WTC11 (cell line): ENCODE results near the gene NCKAP5. TPM values are rescaled to one million over a fixed set of nuclear protein-coding genes. Genes with fewer than 3 reads are reported as not detected.

ENCODE experiments used
- ATAC-seq: fragments of 200-7000 bp; cut with Tn5 transposase; 2 replicates; pipeline ENCODE4 v1.10.0; 2021; ENCODE audit warnings: mild to moderate bottlenecking, moderate library complexity
- CTCF ChIA-PET: fragments of 300-600 bp; sonication (Branson Sonifier 250); formaldehyde crosslinking; loops from one replicate; lab custom pipeline; 2021; ENCODE audit warnings: antibody characterized with exemption; lab: Charles Lee
- POLR2A ChIA-PET: fragments of 350-600 bp; sonication (Branson Sonifier 250); formaldehyde crosslinking; loops from one replicate; lab custom pipeline; 2021; ENCODE audit warnings: antibody characterized with exemption; lab: Charles Lee
- DNase-seq: peaks from one replicate; pipeline ENCODE4 v3.0.0; 2021; ENCODE audit warnings: low spot score
- H3K27ac Mint-ChIP-seq: 2 replicates; pipeline ENCODE4 v1.8.0; 2021; ENCODE audit warnings: mixed read lengths
- H3K27me3 Mint-ChIP-seq: 2 replicates; pipeline ENCODE4 v1.8.0; 2021; ENCODE audit warnings: low read depth, mild to moderate bottlenecking, moderate library complexity, mixed read lengths
- H3K36me3 Mint-ChIP-seq: 2 replicates; pipeline ENCODE4 v1.8.0; 2021; ENCODE audit warnings: mixed read lengths
- H3K4me1 Mint-ChIP-seq: 2 replicates; pipeline ENCODE4 v1.8.0; 2022; ENCODE audit warnings: mixed read lengths
- H3K4me3 Mint-ChIP-seq: 2 replicates; pipeline ENCODE4 v1.8.0; 2021; ENCODE audit warnings: mild to moderate bottlenecking, moderate library complexity, mixed read lengths
- H3K9me3 Mint-ChIP-seq: 2 replicates; pipeline ENCODE4 v1.8.0; 2021; ENCODE audit warnings: mixed read lengths
- GABPB1 ChIP-seq: sonication (generic); formaldehyde crosslinking; IDR thresholded peaks from 2 replicates; pipeline ENCODE4 v1.8.1; 2023; ENCODE audit warnings: mild to moderate bottlenecking, missing genetic modification reagents
- MYBL2 ChIP-seq: sonication (generic); formaldehyde crosslinking; IDR thresholded peaks from 2 replicates; pipeline ENCODE4 v1.8.1; 2023; ENCODE audit warnings: mild to moderate bottlenecking, moderate library complexity, missing genetic modification reagents
- NR3C1 ChIP-seq: sonication (generic); formaldehyde crosslinking; conservative IDR thresholded peaks from 2 replicates; pipeline ENCODE4 v1.8.1; 2023; ENCODE audit warnings: low read depth, mild to moderate bottlenecking, missing genetic modification reagents
- PRRX2 ChIP-seq: fragments of 250-450 bp; sonication (Bioruptor Pico); IDR thresholded peaks from 2 replicates; pipeline ENCODE4 v1.8.0; 2021; ENCODE audit warnings: mild to moderate bottlenecking
- RORB ChIP-seq: fragments of 250-450 bp; sonication (Bioruptor Pico); IDR thresholded peaks from 2 replicates; pipeline ENCODE4 v1.9.0; 2021; ENCODE audit warnings: mild to moderate bottlenecking
- SOX15 ChIP-seq: fragments of 250-450 bp; sonication (Bioruptor Pico); IDR thresholded peaks from 2 replicates; pipeline ENCODE4 v1.9.0; 2021; ENCODE audit warnings: mild to moderate bottlenecking
- SP1 ChIP-seq: sonication (generic); formaldehyde crosslinking; conservative IDR thresholded peaks from 2 replicates; pipeline ENCODE4 v1.8.1; 2022; ENCODE audit warnings: missing genetic modification reagents
- TP53 ChIP-seq: sonication (generic); formaldehyde crosslinking; IDR thresholded peaks from 2 replicates; pipeline ENCODE4 v1.8.1; 2023; ENCODE audit warnings: mild to moderate bottlenecking, missing genetic modification reagents
- ZNF121 ChIP-seq: sonication (generic); formaldehyde crosslinking; IDR thresholded peaks from 2 replicates; pipeline ENCODE4 v1.8.0; 2023; ENCODE audit warnings: missing genetic modification reagents
- ZNF232 ChIP-seq: sonication (generic); formaldehyde crosslinking; IDR thresholded peaks from 2 replicates; pipeline ENCODE4 v1.8.0; 2022; ENCODE audit warnings: mild to moderate bottlenecking, missing genetic modification reagents
- total RNA-seq: library from RNA; stranded (reverse); gene quantifications from 3 replicates; pipeline ENCODE4 v1.2.3, GENCODE V29; 2021
- TF ChIP-seq, protein P1 (sequence below): sonication (generic); formaldehyde crosslinking; IDR thresholded peaks from 2 replicates; pipeline ENCODE4 v1.8.0; 2022; ENCODE audit warnings: missing genetic modification reagents
- TF ChIP-seq, protein P2 (sequence below): sonication (generic); formaldehyde crosslinking; IDR thresholded peaks from 2 replicates; pipeline ENCODE4 v1.8.0; 2023; ENCODE audit warnings: mild to moderate bottlenecking, missing genetic modification reagents
- TF ChIP-seq, protein P3 (sequence below): fragments of 200-600 bp; IDR thresholded peaks from 2 replicates; pipeline ENCODE4 v1.8.0; 2022; ENCODE audit warnings: antibody characterized with exemption
- TF ChIP-seq, protein P4 (sequence below): fragments of 250-450 bp; sonication (Bioruptor Pico); IDR thresholded peaks from 2 replicates; pipeline ENCODE4 v2.1.2; 2022; ENCODE audit warnings: mild to moderate bottlenecking, moderate library complexity
- TF ChIP-seq, protein P5 (sequence below): sonication (generic); formaldehyde crosslinking; IDR thresholded peaks from 2 replicates; pipeline ENCODE4 v1.8.0; 2022; ENCODE audit warnings: mild to moderate bottlenecking, missing genetic modification reagents
- TF ChIP-seq, protein P6 (sequence below): sonication (generic); formaldehyde crosslinking; IDR thresholded peaks from 2 replicates; pipeline ENCODE4 v1.8.1; 2023; ENCODE audit warnings: mild to moderate bottlenecking, missing genetic modification reagents
- TF ChIP-seq, protein P7 (sequence below): fragments of 250-450 bp; sonication (Bioruptor Pico); IDR thresholded peaks from 2 replicates; pipeline ENCODE4 v1.9.0; 2021; ENCODE audit warnings: moderate library complexity, mild to moderate bottlenecking, inconsistent platforms, borderline replicate concordance
- TF ChIP-seq, protein P8 (sequence below): sonication (generic); formaldehyde crosslinking; IDR thresholded peaks from 2 replicates; pipeline ENCODE4 v1.8.1; 2022; ENCODE audit warnings: low read depth, missing genetic modification reagents, borderline replicate concordance

NCKAP5 gene
- total RNA-seq, 1 experiment from 2014 or later, result 0.55 TPM

DNA sequence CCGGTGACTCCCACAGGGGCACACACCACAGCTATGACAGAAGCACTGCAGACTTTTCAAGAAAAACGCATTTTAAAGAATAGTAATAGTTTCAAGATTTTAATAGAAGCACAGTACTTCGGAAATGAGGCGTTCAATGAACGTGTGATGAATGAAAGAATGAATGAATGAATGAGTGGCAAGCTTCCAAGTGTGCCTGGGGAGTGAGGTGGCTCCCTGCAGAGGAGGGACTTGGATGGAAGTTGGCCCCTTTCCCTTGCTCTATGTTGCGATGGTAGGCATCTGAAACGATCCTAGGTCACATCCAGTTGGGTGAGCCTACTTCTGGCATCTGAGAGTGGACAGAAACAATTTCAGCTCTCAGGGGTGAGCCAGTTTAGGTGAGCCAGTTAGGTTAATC, 65.6 kb downstream of the NCKAP5 start:
- H3K27ac Mint-ChIP-seq, result no peak overlapping the region
- H3K4me3 Mint-ChIP-seq, result no peak overlapping the region
- H3K36me3 Mint-ChIP-seq, result no peaks in the 10 kb centered on the region
- ATAC-seq (no peak), DNase-seq (no peak)
- TF ChIP-seq TP53 (CRISPR knock-in tag), result no peak
- TF ChIP-seq, protein P1, sequence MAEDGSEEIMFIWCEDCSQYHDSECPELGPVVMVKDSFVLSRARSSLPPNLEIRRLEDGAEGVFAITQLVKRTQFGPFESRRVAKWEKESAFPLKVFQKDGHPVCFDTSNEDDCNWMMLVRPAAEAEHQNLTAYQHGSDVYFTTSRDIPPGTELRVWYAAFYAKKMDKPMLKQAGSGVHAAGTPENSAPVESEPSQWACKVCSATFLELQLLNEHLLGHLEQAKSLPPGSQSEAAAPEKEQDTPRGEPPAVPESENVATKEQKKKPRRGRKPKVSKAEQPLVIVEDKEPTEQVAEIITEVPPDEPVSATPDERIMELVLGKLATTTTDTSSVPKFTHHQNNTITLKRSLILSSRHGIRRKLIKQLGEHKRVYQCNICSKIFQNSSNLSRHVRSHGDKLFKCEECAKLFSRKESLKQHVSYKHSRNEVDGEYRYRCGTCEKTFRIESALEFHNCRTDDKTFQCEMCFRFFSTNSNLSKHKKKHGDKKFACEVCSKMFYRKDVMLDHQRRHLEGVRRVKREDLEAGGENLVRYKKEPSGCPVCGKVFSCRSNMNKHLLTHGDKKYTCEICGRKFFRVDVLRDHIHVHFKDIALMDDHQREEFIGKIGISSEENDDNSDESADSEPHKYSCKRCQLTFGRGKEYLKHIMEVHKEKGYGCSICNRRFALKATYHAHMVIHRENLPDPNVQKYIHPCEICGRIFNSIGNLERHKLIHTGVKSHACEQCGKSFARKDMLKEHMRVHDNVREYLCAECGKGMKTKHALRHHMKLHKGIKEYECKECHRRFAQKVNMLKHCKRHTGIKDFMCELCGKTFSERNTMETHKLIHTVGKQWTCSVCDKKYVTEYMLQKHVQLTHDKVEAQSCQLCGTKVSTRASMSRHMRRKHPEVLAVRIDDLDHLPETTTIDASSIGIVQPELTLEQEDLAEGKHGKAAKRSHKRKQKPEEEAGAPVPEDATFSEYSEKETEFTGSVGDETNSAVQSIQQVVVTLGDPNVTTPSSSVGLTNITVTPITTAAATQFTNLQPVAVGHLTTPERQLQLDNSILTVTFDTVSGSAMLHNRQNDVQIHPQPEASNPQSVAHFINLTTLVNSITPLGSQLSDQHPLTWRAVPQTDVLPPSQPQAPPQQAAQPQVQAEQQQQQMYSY (CRISPR knock-in tag), result no peak
- TF ChIP-seq SP1 (CRISPR knock-in tag), result no peak
- TF ChIP-seq, protein P2, sequence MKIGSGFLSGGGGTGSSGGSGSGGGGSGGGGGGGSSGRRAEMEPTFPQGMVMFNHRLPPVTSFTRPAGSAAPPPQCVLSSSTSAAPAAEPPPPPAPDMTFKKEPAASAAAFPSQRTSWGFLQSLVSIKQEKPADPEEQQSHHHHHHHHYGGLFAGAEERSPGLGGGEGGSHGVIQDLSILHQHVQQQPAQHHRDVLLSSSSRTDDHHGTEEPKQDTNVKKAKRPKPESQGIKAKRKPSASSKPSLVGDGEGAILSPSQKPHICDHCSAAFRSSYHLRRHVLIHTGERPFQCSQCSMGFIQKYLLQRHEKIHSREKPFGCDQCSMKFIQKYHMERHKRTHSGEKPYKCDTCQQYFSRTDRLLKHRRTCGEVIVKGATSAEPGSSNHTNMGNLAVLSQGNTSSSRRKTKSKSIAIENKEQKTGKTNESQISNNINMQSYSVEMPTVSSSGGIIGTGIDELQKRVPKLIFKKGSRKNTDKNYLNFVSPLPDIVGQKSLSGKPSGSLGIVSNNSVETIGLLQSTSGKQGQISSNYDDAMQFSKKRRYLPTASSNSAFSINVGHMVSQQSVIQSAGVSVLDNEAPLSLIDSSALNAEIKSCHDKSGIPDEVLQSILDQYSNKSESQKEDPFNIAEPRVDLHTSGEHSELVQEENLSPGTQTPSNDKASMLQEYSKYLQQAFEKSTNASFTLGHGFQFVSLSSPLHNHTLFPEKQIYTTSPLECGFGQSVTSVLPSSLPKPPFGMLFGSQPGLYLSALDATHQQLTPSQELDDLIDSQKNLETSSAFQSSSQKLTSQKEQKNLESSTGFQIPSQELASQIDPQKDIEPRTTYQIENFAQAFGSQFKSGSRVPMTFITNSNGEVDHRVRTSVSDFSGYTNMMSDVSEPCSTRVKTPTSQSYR (CRISPR knock-in tag), result no peak
- TF ChIP-seq RORB (CRISPR knock-in tag), result no peak
- no peak for TF ChIP-seq NR3C1 (CRISPR knock-in tag)
- TF ChIP-seq, protein P3, sequence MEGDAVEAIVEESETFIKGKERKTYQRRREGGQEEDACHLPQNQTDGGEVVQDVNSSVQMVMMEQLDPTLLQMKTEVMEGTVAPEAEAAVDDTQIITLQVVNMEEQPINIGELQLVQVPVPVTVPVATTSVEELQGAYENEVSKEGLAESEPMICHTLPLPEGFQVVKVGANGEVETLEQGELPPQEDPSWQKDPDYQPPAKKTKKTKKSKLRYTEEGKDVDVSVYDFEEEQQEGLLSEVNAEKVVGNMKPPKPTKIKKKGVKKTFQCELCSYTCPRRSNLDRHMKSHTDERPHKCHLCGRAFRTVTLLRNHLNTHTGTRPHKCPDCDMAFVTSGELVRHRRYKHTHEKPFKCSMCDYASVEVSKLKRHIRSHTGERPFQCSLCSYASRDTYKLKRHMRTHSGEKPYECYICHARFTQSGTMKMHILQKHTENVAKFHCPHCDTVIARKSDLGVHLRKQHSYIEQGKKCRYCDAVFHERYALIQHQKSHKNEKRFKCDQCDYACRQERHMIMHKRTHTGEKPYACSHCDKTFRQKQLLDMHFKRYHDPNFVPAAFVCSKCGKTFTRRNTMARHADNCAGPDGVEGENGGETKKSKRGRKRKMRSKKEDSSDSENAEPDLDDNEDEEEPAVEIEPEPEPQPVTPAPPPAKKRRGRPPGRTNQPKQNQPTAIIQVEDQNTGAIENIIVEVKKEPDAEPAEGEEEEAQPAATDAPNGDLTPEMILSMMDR, result no peak
- H3K9me3 Mint-ChIP-seq, result no peaks in the 10 kb centered on the region
- ChIA-PET POLR2A (no interaction called here), CTCF (interaction anchor here (0.6 kb wide), 1 partner anchor 58 kb away, joined by 3 read pairs; no protein-coding TSS in a partner anchor)
- peaks cover 10% of the 10 kb centered on the region for H3K4me1 Mint-ChIP-seq
- H3K27me3 Mint-ChIP-seq, result no peaks in the 10 kb centered on the region

DNA sequence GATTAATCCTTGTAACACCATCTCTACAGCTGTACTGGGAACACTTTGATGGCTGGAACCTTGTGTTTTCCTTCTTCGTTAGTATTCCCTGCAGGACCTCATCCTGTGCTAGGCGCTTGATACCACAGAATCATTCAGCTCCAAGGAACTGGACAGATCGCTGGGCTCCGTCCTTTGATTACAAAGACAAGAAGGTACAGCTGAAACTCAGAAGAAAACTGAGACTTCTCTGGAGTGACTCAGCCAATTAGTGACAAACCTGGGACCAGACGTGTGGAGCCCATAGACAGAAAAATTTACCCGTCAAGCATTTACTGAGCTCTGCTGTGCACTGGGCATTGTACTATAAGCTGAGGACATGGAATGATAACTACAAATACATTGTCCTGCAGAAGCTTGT, 67.3 kb downstream of the NCKAP5 start:
- ATAC-seq (no peak), DNase-seq (no peak)
- Mint-ChIP-seq H3K27ac (no peak overlapping the region), H3K4me1 (peaks cover 23% of the 10 kb centered on the region), H3K4me3 (no peak overlapping the region), H3K9me3 (no peaks in the 10 kb centered on the region), H3K36me3 (no peaks in the 10 kb centered on the region), H3K27me3 (no peaks in the 10 kb centered on the region)
- ChIA-PET POLR2A (no interaction called here), CTCF (interaction anchor here (1.2 kb wide), 1 partner anchor 234 kb away, joined by 3 read pairs; no protein-coding TSS in a partner anchor)
- no peak for TF ChIP-seq GABPB1 (CRISPR knock-in tag)
- TF ChIP-seq, protein P4, sequence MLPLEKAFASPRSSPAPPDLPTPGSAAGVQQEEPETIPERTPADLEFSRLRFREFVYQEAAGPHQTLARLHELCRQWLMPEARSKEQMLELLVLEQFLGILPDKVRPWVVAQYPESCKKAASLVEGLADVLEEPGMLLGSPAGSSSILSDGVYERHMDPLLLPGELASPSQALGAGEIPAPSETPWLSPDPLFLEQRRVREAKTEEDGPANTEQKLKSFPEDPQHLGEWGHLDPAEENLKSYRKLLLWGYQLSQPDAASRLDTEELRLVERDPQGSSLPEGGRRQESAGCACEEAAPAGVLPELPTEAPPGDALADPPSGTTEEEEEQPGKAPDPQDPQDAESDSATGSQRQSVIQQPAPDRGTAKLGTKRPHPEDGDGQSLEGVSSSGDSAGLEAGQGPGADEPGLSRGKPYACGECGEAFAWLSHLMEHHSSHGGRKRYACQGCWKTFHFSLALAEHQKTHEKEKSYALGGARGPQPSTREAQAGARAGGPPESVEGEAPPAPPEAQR (CRISPR knock-in tag), result no peak
- TF ChIP-seq, protein P5, sequence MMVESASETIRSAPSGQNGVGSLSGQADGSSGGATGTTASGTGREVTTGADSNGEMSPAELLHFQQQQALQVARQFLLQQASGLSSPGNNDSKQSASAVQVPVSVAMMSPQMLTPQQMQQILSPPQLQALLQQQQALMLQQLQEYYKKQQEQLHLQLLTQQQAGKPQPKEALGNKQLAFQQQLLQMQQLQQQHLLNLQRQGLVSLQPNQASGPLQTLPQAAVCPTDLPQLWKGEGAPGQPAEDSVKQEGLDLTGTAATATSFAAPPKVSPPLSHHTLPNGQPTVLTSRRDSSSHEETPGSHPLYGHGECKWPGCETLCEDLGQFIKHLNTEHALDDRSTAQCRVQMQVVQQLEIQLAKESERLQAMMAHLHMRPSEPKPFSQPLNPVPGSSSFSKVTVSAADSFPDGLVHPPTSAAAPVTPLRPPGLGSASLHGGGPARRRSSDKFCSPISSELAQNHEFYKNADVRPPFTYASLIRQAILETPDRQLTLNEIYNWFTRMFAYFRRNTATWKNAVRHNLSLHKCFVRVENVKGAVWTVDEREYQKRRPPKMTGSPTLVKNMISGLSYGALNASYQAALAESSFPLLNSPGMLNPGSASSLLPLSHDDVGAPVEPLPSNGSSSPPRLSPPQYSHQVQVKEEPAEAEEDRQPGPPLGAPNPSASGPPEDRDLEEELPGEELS (CRISPR knock-in tag), result no peak
- TF ChIP-seq ZNF121 (CRISPR knock-in tag), result no peak
- TF ChIP-seq SOX15 (CRISPR knock-in tag), result no peak
- TF ChIP-seq, protein P6, sequence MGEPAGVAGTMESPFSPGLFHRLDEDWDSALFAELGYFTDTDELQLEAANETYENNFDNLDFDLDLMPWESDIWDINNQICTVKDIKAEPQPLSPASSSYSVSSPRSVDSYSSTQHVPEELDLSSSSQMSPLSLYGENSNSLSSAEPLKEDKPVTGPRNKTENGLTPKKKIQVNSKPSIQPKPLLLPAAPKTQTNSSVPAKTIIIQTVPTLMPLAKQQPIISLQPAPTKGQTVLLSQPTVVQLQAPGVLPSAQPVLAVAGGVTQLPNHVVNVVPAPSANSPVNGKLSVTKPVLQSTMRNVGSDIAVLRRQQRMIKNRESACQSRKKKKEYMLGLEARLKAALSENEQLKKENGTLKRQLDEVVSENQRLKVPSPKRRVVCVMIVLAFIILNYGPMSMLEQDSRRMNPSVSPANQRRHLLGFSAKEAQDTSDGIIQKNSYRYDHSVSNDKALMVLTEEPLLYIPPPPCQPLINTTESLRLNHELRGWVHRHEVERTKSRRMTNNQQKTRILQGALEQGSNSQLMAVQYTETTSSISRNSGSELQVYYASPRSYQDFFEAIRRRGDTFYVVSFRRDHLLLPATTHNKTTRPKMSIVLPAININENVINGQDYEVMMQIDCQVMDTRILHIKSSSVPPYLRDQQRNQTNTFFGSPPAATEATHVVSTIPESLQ (CRISPR knock-in tag), result no peak
- TF ChIP-seq, protein P7, sequence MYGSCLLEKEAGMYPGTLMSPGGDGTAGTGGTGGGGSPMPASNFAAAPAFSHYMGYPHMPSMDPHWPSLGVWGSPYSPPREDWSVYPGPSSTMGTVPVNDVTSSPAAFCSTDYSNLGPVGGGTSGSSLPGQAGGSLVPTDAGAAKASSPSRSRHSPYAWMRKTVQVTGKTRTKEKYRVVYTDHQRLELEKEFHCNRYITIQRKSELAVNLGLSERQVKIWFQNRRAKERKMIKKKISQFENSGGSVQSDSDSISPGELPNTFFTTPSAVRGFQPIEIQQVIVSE (CRISPR knock-in tag), result no peak
- no peak for TF ChIP-seq MYBL2 (CRISPR knock-in tag)
- TF ChIP-seq, protein P8, sequence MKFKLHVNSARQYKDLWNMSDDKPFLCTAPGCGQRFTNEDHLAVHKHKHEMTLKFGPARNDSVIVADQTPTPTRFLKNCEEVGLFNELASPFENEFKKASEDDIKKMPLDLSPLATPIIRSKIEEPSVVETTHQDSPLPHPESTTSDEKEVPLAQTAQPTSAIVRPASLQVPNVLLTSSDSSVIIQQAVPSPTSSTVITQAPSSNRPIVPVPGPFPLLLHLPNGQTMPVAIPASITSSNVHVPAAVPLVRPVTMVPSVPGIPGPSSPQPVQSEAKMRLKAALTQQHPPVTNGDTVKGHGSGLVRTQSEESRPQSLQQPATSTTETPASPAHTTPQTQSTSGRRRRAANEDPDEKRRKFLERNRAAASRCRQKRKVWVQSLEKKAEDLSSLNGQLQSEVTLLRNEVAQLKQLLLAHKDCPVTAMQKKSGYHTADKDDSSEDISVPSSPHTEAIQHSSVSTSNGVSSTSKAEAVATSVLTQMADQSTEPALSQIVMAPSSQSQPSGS (CRISPR knock-in tag), result no peak
- TF ChIP-seq ZNF232, result no peak
- no peak for TF ChIP-seq PRRX2 (CRISPR knock-in tag)
